GM21723 (cell line): Measurements from ENCODE around the gene GALNTL6.
A peak's percentile ranks its signal among the peaks of the same experiment; 100 is the strongest.
"Not testable (repeated sequence)": the region's sequence is repeated elsewhere in the genome, so short reads cannot be mapped to it uniquely, and the experiment has no call there.

ENCODE experiments used
- ATAC-seq: cut with Tn5 transposase; IDR thresholded peaks from one replicate; pipeline ENCODE4 v1.9.1; 2021; ENCODE audit warnings: mild to moderate bottlenecking, moderate library complexity; ENCODE audit not compliant: unreplicated experiment

Gene GALNTL6

GRCh38 chr4:172780566-172781081, 967.4 kb downstream of the GALNTL6 start:
- ATAC-seq: no peak

- ATAC-seq: no peak
Measured at GRCh38 chr4:172785613-172786012, 972.4 kb downstream of the GALNTL6 start.

GRCh38 chr4:172786039-172786792, 973.0 kb downstream of the GALNTL6 start:
- ATAC-seq: peak; percentile 59

DNA sequence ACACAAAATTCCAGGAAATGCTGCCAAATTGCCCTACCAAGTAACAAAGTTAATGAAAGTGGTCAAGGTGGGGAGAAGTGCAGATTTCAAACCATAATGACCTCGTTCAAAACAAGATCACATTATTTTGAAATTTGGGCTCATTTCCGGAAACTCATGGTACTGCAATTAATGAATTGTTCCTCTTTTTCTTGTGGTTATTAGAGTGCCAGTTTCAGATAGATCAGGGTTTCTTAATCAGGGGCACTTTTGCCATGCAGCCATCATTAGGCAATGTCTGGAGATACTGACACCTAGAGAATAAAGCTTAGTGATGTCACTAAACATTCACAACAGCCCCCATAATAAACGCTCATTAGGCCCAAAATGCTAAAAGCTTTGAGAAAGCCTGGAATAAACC, 973.9 kb downstream of the GALNTL6 start:
- no peak for ATAC-seq

GRCh38 chr4:172791841-172792240, 978.6 kb downstream of the GALNTL6 start:
- no peak for ATAC-seq

GRCh38 chr4:172793565-172794306, 980.5 kb downstream of the GALNTL6 start:
- ATAC-seq: no peak

GRCh38 chr4:172794307-172794703, 981.1 kb downstream of the GALNTL6 start:
- ATAC-seq: no peak

DNA sequence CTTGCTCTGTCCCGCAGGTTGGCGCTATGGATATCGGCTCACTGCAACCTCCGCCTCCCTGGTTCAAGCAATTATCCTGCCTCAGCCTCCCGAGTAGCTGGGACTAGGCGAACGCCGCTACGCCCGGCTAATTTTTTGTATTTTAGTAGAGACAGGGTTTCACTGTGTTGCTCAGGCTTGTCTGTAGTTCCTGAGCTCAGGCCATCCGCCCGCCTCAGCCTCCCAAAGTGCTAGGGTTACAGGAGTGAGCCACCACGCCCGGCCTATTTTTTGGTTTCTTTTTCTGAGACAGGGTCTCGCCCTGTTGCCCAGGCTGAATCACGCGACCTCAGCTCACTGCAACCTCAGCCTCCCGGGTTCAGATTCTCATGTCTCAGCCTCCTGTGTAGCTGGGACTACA, 984.1 kb downstream of the GALNTL6 start:
- ATAC-seq: not testable (repeated sequence)

- ATAC-seq: no peak
Measured at GRCh38 chr4:172802032-172802431, 988.8 kb downstream of the GALNTL6 start.

DNA sequence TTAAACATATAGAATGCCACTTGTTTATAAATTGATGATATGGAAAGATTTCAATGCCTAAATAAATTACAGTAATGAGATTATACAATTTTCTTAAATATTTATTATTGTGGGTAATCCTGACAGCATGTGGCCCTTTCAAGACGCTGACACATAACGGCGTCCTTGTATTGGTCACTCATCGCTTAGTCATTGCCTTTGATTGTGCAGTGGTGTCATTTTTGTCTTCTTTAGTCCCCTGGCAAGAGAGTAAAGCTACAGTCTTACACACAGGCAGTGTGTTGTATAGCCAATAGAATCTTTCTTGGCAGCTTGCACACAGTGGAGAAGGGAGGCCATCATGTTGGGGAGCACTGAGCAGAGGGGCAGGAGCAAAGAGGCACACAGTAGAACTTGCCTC, 993.6 kb downstream of the GALNTL6 start:
- no peak for ATAC-seq

- ATAC-seq: no peak
Measured at GRCh38 chr4:172808196-172808595, 995.0 kb downstream of the GALNTL6 start.

DNA sequence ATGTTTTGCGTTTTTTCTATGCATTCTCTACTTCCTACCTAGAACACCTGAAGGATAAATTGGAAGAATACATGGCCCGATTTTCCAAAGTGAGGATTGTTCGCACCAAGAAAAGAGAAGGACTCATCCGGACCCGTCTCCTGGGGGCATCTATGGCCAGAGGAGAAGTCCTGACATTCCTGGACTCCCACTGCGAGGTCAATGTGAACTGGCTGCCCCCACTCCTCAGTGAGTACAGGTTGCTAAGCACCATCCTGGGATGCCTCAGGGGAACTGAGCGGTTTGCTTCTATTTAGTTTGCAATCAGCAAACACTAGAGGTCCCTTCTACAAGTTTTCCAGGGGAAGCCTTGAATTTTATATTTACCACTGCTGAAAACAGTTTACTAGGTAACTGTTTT, 996.1 kb downstream of the GALNTL6 start:
- ATAC-seq: no peak

- peak; percentile 60 for ATAC-seq
Measured at GRCh38 chr4:172813359-172813923, 1000.2 kb downstream of the GALNTL6 start.

DNA sequence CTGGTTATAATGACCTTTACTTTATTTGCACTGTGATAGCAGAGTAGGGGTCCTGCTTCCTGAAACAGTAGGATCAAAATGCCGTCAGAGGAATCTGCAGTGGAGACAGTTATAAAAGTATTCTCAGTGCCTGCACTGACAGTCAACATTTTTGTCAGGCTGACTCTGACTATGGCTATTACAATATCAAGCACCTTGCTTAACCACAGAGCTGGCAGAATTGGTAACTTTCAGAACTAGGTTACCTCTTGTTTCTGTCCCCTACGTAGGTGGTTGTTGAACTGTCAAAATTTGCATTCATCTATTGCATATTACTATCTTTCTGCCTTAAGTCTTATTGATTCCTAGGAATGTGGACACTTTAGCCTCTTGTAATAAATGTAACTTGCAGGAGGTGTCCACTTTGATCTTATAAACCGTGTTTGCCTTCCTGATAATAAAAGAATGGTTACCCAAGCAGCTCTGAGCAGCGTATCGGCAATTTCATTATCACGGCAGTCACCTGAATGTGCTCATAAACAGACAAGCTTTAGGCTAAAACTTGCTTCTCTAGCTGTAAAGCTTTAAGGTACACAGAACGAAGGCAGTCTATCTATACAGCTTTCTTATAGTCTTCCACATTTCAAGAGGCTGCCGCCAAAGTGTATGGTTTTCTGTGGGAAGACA, 1002.4 kb downstream of the GALNTL6 start:
- ATAC-seq: no peak

- no peak for ATAC-seq
Measured at GRCh38 chr4:172818901-172819300, 1005.7 kb downstream of the GALNTL6 start.

DNA sequence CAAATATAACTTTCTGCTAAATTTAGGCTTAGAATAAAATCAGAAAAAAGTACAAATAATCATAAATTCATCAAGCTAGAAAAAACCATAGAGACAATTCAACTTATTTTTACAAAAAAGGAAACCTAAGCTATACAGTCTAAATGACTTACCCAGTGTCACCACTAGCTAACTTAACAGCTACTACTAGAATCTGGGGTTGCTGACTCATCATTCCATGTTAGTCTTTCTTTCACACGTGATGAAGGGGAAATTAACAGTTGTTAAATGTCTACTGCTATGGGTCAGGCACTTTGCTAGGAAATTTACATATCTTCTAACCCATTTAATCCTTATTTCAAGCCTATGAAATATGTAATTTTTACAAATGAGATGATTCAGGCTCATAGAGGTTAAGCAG, 1006.1 kb downstream of the GALNTL6 start:
- no peak for ATAC-seq

- no peak for ATAC-seq
Measured at GRCh38 chr4:172822331-172822730, 1009.1 kb downstream of the GALNTL6 start.

GRCh38 chr4:172826346-172826745, 1013.1 kb downstream of the GALNTL6 start:
- ATAC-seq: no peak

DNA sequence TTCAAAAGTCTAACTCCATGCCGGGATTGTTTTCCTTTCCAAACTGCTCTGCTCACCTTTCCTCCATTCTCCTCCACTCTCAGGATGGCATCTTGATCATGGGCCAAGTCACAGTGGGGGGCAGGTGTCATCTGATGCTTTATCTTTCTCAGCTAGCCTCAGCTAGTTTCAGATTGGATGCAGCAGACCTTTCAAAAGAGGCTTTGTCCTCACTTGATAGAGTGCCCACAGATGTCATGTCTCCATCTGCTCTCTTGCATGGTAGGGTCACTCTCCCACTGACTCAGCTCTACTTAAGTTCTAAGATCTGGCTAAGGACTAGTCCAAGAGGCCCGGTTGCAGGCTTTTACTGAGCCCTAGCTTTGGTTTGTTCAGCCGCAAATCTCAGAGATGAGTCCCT, 1013.7 kb downstream of the GALNTL6 start:
- ATAC-seq: no peak

- no peak for ATAC-seq
Measured at GRCh38 chr4:172830295-172830764, 1017.1 kb downstream of the GALNTL6 start.

DNA sequence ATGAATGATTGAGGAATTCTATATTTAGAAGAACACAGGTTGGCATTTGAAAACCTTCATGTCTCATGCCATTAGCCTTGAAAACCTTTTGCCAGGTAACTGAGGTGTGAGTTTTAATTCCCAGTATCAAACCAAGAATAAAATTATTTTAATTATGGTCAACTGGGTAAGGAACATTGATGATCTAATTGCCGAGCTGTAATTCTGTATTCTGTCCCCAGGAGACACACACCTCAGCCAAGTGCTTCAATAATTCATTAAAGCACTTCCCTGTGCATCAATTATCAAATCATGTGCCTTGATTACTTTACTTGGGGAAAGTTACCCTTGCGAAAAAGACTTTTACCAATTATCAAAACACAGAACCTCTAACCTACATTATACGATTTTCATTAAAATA, 1023.5 kb downstream of the GALNTL6 start:
- ATAC-seq: no peak
